OCI-LY1 (cell line): ENCODE results near the gene IGF1.

Experiments used
- H2AFZ ChIP-seq: fragments of 200-600 bp; sonication (generic), shearing (Covaris generic); 2 replicates; pipeline ENCODE4 v1.6.0; 2014; ENCODE audit warnings: antibody characterized with exemption, mild to moderate bottlenecking, low read length
- H3F3A ChIP-seq: fragments of 200-600 bp; sonication (generic), shearing (Covaris generic); 2 replicates; pipeline ENCODE4 v1.6.0; 2014; ENCODE audit warnings: mild to moderate bottlenecking, antibody characterized with exemption, low read length, moderate library complexity; ENCODE audit not compliant: insufficient read depth
- H3K27ac ChIP-seq: fragments of 200-600 bp; sonication (generic); 2 replicates; pipeline ENCODE4 v1.5.1; 2014; ENCODE audit warnings: low read length, mixed run types, mild to moderate bottlenecking, low read depth; ENCODE audit not compliant: poor library complexity, severe bottlenecking
- H3K27me3 ChIP-seq: fragments of 200-600 bp; sonication (generic); 2 replicates; pipeline ENCODE4 v1.6.0; 2014; ENCODE audit warnings: antibody characterized with exemption, mild to moderate bottlenecking, low read length, moderate library complexity; ENCODE audit not compliant: insufficient read depth
- H3K36me3 ChIP-seq: fragments of 200-600 bp; sonication (generic); 2 replicates; pipeline ENCODE4 v1.6.1; 2014; ENCODE audit warnings: mild to moderate bottlenecking, antibody characterized with exemption, low read length, moderate library complexity, mixed read lengths; ENCODE audit not compliant: insufficient read depth
- H3K4me1 ChIP-seq: fragments of 200-600 bp; sonication (generic); 2 replicates; pipeline ENCODE4 v1.5.1; 2014; ENCODE audit warnings: mild to moderate bottlenecking, low read length, moderate library complexity; ENCODE audit not compliant: insufficient read depth, severe bottlenecking
- H3K4me2 ChIP-seq: fragments of 200-600 bp; sonication (generic), shearing (Covaris generic); 2 replicates; pipeline ENCODE4 v1.6.1; 2014; ENCODE audit warnings: low read length
- H3K4me3 ChIP-seq: fragments of 200-600 bp; sonication (generic); 2 replicates; pipeline ENCODE4 v1.5.1; 2014; ENCODE audit warnings: low read length, low read depth, mild to moderate bottlenecking, mixed read lengths; ENCODE audit not compliant: poor library complexity, severe bottlenecking
- H3K79me2 ChIP-seq: fragments of 200-600 bp; shearing (Covaris generic); 2 replicates; pipeline ENCODE4 v1.6.1; 2016; ENCODE audit warnings: mixed run types, low read length, mixed read lengths; ENCODE audit not compliant: insufficient read depth
- H3K9ac ChIP-seq: fragments of 200-600 bp; sonication (generic), shearing (Covaris generic); 2 replicates; pipeline ENCODE4 v1.6.1; 2014; ENCODE audit warnings: mild to moderate bottlenecking, low read length, mixed read lengths
- H3K9me2 ChIP-seq: fragments of 200-600 bp; sonication (generic), shearing (Covaris generic); 2 replicates; pipeline ENCODE4 v1.6.1; 2014; ENCODE audit warnings: low read depth, mild to moderate bottlenecking, low read length, mixed read lengths
- H3K9me3 ChIP-seq: fragments of 200-600 bp; shearing (Covaris generic); 2 replicates; pipeline ENCODE4 v1.6.1; 2014; ENCODE audit warnings: low read length, mixed read lengths
- H4K20me1 ChIP-seq: fragments of 200-600 bp; sonication (generic), shearing (Covaris generic); 2 replicates; pipeline ENCODE4 v1.6.0; 2016; ENCODE audit warnings: mild to moderate bottlenecking, low read length; ENCODE audit not compliant: insufficient read depth
- EZH2 ChIP-seq: fragments of 200-600 bp; sonication (generic), shearing (Covaris generic); IDR thresholded peaks from 2 replicates; pipeline ENCODE4 v1.8.0; 2017; ENCODE audit warnings: borderline replicate concordance, mixed run types, mild to moderate bottlenecking, antibody characterized with exemption, low read length, moderate library complexity, mixed read lengths
- TF ChIP-seq, protein P1 (sequence below): fragments of 200-600 bp; sonication (generic), shearing (Covaris generic); IDR thresholded peaks from 2 replicates; pipeline ENCODE4 v1.5.1; 2017; ENCODE audit warnings: mild to moderate bottlenecking, antibody characterized with exemption, low read length, moderate library complexity, mixed read lengths

The IGF1 gene

DNA sequence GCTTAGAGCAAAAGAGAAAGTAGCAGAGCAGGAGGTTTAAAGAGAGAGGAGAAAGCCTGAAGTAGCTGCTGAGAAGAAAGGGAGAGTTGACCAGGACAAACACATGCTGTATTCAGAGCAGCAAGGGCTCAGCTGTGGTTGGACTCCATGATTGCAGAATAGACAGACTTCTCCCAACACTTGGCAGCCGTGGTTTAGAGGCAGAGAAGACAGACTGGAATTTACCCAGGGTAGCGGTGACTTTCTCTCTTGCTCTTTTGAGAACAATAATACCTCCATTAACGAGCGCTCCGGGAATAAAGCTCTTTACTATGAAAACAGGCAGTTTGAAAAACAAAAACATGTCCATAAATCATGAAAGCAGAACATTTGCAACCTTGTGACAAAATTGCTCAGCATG is 21.4 kb upstream of the IGF1 start:
- Histone ChIP-seq H3K9ac (no peak overlapping the region), H3K36me3 (no peaks in the 10 kb centered on the region), H3K27ac (no peak overlapping the region), H3K4me1 (no peaks in the 10 kb centered on the region), H2AFZ (no peak overlapping the region), H4K20me1 (no peaks in the 10 kb centered on the region), H3K4me3 (no peak overlapping the region), H3K9me3 (no peaks in the 10 kb centered on the region), H3K79me2 (no peaks in the 10 kb centered on the region), H3K4me2 (no peak overlapping the region), H3K9me2 (no peaks in the 10 kb centered on the region), H3F3A (no peaks in the 10 kb centered on the region), H3K27me3 (no peaks in the 10 kb centered on the region)
- TF ChIP-seq, protein P1, sequence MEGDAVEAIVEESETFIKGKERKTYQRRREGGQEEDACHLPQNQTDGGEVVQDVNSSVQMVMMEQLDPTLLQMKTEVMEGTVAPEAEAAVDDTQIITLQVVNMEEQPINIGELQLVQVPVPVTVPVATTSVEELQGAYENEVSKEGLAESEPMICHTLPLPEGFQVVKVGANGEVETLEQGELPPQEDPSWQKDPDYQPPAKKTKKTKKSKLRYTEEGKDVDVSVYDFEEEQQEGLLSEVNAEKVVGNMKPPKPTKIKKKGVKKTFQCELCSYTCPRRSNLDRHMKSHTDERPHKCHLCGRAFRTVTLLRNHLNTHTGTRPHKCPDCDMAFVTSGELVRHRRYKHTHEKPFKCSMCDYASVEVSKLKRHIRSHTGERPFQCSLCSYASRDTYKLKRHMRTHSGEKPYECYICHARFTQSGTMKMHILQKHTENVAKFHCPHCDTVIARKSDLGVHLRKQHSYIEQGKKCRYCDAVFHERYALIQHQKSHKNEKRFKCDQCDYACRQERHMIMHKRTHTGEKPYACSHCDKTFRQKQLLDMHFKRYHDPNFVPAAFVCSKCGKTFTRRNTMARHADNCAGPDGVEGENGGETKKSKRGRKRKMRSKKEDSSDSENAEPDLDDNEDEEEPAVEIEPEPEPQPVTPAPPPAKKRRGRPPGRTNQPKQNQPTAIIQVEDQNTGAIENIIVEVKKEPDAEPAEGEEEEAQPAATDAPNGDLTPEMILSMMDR, result no peak
- no peak for TF ChIP-seq EZH2

DNA sequence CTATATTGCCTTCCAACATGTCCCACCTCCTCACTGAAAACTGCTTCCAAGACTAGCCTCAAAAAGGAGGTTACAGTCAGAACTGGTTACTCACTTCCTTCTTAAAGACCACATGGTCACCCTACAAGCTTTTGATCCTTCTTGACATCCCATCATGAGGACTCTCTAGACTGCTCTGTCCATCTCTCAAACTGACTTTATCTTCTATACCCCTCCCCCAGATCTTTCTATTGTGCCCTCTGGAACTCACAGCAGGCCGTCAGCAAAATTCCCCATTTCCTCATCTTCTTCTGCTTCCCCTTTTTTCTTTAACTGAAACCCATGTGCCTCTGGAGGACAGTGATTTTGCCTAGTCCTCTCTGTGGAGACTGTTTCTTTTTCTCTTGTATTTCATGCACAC is 18.1 kb upstream of the IGF1 start:
- no peak overlapping the region for H3K9ac ChIP-seq
- H3K4me3 ChIP-seq, result no peak overlapping the region
- no peak for TF ChIP-seq EZH2
- TF ChIP-seq, protein P1, result no peak
- no peak overlapping the region for H3K4me2 ChIP-seq
- no peak overlapping the region for H2AFZ ChIP-seq
- H3K9me2 ChIP-seq, result no peaks in the 10 kb centered on the region
- H3K9me3 ChIP-seq, result no peaks in the 10 kb centered on the region
- no peaks in the 10 kb centered on the region for H3K27me3 ChIP-seq
- no peaks in the 10 kb centered on the region for H3F3A ChIP-seq
- H3K79me2 ChIP-seq, result no peaks in the 10 kb centered on the region
- H3K36me3 ChIP-seq, result no peaks in the 10 kb centered on the region
- H4K20me1 ChIP-seq, result no peaks in the 10 kb centered on the region
- no peaks in the 10 kb centered on the region for H3K4me1 ChIP-seq
- H3K27ac ChIP-seq, result no peak overlapping the region

DNA sequence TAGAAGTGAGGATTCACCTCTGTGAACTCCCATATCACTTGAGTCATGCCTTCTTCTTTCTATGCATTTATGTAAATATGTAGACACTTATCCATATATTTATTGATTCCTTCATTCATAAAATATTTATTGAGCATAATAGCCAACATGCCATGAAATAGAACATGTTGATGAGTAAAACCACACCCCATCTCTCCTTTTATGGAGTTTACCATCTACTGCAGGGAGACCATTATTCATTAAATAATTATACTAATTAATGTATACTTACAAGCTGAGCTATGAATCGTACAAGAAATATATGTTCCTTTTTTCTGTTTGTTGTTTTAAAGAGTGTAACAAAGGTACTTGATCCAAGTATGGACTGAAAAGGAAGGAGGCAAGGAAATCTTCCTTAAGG is 17.4 kb upstream of the IGF1 start:
- Histone ChIP-seq H3K9me2 (no peaks in the 10 kb centered on the region), H3F3A (no peaks in the 10 kb centered on the region), H3K79me2 (no peaks in the 10 kb centered on the region), H3K27ac (no peak overlapping the region), H3K4me3 (no peak overlapping the region), H3K27me3 (no peaks in the 10 kb centered on the region), H3K36me3 (no peaks in the 10 kb centered on the region), H3K4me1 (no peaks in the 10 kb centered on the region), H3K4me2 (no peak overlapping the region), H3K9ac (no peak overlapping the region), H2AFZ (no peak overlapping the region), H4K20me1 (no peaks in the 10 kb centered on the region), H3K9me3 (no peaks in the 10 kb centered on the region)
- TF ChIP-seq EZH2, result no peak
- TF ChIP-seq, protein P1, result no peak
